RCC 7860 (cell line): ENCODE measurements around the gene CACTIN.
A peak's percentile ranks its signal among the peaks of the same experiment; 100 is the strongest.

Experiments used
- DNase-seq: peaks from one replicate; pipeline ENCODE4 v3.0.0-alpha.2; 2015; ENCODE audit warnings: low spot score
- FAIRE-seq: peaks from 2 replicates; lab custom pipeline; 2012; peaks lifted over from hg19 to GRCh38; lab: Jason Lieb, UNC

Gene CACTIN

DNA sequence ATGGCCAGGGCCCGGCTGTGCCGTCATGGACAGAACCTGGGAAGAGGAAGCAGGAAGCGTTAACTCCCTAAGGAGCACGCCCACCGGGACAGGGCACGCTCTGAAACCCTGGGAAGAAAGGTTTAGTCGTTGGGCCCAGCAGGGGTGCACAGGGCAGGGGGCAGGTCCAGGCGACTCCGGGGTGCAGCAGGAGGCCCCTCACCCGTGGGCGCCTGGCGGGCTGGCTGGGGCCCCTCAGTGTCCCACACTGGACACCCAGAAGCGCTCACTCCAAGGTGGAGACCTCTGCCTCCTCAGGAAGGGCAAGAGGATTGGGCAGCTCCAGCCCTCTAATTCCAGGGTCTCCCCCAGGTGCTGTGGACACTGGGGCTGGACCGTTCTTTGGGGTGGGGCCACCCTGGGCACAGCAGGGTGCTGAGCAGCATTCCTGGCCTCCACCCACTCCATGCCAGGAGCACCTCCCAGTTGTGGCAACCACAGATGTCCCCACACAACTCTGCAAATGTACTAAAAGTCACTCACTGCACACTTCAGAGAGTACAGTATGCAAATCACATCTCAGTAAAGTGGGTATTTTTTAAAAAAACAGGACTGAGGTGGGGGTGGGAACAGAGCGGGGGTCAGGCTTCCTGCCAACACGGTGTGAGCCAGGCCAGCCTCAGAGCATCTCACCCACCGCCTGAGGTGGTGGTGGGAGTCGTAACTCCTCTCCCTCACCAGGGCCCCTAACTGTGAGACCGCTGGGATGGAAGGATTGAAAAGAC lies 38.5 kb upstream of the CACTIN start:
- DNase-seq, result no peak
- no peak for FAIRE-seq

DNA sequence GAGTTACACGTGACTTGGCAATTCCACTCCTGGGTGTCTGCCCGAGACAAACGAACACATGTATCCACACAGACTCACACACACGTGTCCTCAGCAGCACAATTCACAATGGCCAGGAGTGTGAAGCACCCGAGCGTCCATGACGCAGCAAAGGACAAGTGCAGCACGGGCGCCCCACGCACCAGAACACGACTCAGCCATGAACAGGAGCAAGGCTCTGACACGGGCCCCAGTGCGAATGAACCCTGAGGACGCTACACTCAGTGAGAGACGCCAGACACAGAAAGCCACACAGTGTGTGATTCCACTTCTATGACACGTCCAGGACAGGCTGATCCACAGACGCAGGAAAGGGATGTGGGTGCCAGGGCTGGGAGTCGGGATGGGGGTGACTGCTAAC lies 37.2 kb upstream of the CACTIN start:
- DNase-seq, result no peak
- no peak for FAIRE-seq

DNA sequence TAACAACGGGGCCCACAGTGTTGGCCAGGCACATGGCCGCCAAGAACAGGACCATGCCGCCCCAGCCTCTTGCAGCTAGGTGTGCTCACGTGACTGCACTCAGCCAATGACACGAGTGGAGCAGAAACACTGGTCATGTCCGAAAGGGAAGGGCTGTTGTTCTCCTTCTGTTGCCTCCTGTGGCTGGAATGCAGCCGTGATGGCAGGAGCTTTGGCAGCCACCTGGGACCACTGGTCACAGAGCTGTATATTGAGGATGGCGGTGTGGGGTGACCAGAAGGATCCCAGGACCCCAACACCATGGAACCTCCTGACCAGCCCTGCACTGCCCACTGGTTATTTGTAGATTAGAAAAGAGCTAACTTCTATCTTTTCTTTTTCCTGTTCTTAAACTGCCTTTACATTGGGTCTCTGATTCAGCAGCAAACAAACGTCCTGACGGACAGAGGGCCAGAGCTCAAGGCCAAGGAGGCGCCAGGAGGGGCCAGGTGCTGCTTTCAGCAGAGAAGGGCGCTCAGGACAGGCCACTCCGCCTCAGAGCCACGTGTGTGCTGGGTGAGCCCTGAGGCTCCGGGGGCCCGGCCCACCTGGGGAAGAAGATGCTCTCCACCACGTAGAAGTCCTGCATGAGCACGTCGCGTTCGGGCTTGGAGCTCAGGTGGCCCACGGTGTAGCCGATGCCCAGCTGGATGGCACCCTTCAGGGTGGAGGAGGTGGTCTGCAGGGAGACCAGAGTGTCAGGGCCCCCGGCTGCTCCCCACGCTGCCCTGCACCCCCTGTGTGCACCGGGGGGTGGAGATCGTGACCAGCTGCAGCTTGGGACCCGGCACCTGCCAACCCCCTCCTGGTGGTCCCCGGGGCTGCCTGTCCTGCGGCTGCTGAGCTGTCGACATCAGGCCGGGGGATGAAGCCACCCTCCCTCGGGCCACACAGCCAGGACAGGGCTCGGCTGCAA lies 35.0 kb upstream of the CACTIN start:
- FAIRE-seq, result no peak

DNA sequence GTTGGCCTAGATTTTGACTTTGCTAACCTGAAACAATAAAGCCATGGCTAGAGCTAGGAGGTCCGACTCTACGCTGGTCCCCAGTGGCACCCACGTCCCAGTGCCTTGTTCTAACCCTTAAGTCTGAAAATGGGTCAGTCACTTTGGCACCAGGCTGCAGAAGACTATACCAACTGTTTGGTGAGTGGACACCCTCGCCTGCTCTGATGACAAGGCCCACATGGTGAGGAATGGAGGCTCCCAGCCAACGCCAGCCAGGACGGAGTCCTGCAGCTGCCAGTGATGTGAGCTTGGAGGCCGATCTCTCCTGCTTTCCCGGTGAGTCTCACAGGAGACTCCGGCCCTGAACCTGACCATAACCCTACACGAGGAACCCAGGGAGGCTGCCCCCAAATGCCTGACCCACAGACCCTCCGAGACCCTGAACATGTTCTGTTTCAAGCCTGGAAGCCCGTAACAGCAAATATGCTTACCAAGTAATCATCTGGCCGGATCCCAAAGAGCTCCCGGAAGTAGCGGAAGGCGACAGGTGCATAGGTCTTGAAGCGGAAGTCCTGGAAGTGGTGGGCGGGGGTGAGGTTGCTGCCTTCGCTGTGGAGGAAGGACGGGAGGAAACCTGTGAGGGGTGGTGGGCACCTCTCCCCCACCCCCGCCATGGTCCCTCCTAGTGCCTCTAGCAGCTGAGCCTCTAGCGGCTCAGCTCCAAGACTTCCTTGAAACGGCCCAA lies 34.1 kb upstream of the CACTIN start:
- FAIRE-seq, result no peak
- no peak for DNase-seq

More for the DNA sequence above, 35.0 kb upstream of the CACTIN start:
- DNase-seq, result no peak

DNA sequence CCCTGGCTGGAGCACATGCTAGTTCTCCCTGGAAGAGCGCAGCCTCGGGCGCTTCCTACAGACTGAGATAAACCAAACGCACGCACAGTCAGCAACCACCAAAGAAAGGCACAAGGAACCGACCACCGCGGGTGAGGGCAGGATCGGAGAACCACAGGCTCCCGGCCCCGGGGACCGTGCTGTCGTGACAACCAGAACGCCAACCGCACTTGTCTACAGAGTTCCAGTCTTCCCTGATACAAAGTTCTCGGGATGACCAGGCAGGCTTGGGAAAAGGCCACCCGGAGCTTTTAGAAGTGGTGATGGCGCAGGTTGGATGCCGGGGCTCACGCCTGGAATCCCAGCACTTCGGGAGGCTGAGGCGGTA lies 33.1 kb upstream of the CACTIN start:
- DNase-seq (no peak), FAIRE-seq (no peak)

DNA sequence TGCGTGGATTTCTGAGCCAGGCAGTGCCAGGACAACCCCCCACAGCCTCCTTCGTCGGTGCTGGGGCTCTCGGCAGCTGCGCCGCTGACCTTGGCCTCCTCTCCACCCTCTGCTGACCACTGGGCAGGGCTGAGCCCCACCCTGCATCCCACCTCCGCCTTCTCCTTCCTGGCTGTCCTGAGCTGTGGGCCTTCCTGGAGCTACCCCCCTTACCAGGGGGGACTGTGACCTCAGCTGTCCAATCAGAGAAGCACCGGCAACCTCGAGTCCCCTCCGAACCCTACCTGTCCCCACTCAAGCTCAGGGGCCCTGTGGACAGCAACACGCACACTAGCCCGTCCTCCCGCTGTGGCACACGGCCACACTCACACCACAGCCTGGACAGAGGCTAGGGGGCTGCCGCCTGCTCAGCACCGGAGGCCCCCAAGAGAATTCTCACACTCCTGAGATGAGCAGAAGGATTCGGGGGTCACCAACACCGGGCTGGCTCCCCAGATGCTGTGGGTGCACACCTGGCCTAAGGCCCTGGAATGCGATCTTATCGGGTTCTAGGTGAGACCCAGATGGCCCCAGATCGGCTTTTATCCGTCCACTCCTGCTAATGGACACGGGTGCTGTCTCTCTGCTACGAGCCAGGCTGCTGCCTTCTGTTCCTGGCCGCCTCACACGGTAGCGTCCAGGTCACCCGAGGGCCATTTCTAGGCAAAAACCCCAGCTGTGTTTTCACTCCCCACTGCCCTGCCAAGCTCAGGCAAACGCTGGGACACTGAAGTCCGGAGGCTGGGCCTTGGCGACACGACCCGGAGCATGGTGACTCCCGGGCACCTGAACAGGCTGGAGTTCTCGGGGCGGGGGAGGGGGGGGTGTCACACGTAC lies 32.5 kb upstream of the CACTIN start:
- no peak for FAIRE-seq

DNA sequence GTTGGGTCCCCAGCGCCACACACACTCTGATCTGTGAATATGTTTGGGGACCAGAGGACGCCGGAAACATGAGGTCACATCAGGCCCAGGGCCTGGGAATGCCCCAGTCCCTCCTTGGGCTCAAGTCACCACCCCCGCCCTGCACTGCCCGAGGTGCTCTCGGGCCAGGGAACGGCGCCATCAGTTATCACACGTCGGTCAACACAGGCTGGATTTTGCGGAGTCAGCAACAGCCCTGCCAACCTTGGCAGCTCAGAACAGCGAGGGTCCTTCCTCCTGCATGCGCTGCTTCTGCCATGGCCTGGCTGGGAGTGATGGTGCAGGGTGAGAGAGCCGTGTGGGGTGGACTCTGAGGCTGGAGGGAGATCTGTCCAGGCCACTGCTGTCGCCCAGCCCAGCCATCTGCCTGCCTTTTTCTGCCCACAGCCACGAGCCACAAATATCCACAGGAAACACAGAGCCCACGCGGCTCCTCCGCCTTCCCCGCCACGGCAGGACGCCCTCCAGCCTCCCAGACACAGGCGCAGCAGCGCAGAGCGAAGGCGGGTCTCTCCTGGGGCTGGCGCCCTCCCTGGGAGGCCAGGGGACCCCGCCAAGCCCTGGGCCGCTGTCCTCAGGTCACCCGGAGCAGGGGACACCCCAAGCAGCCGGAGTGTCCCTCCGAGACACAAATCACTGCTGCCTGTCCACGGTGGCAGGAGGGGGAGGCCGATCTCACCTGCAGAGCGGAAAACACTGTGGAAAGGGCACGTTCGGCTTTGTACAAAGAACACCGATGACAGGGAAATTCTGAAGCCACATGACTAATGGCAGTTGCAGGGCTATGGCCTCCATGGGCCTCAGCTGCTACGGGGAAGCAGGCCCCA lies 31.6 kb upstream of the CACTIN start:
- FAIRE-seq, result no peak
- no peak for DNase-seq

More for the DNA sequence above, 32.5 kb upstream of the CACTIN start:
- no peak for DNase-seq

DNA sequence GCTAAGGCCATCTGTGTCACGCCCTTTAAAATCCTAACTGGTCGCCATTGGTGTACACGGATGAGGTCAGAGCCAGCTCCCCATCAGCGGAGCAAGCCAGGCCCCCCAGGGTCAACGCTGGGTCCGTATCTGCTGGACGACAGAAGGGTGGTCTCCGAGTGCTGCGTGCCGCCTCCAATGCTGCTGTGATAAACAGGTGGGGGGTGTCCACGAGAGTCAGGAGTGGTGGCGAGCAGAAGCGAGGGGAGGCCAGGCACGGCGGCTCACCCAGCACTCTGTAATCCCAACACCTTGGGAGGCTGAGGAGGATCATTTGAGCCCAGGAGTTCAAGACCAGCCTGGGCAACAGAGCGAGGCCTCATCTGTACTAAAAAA lies 30.8 kb upstream of the CACTIN start:
- no peak for DNase-seq

DNA sequence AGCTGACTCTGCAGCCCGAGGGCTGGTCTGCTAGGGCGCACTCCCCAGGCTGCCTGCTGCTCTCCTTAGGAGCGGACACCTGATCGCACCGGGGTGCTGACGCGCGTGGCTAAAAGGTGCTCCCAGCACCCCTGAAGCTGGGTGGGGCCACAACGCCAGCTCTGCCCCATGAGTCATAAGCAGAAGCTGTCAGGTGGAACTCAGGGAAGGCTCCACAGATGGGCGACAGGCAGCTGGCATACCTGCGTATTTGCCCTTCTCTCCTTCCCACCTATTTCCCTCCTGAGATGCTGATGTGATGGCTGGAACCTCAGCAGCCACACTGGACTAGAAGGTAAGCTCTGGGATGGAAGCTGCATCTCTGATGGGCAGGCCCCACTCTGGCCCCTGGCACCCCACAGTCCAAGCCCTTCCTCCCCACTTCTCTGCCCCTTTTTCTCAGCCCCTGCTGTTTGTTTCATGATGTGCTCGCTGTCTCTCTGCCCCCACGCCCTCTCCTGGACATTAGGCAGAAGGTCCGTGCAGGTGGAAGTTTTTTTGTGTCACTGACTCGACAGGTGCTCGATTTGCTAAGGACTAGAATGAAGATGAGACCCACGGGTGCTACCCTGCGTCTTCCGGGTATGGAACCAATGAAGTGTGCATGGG lies 30.3 kb upstream of the CACTIN start:
- DNase-seq, result no peak

More for the DNA sequence above, 30.8 kb upstream of the CACTIN start:
- no peak for FAIRE-seq

DNA sequence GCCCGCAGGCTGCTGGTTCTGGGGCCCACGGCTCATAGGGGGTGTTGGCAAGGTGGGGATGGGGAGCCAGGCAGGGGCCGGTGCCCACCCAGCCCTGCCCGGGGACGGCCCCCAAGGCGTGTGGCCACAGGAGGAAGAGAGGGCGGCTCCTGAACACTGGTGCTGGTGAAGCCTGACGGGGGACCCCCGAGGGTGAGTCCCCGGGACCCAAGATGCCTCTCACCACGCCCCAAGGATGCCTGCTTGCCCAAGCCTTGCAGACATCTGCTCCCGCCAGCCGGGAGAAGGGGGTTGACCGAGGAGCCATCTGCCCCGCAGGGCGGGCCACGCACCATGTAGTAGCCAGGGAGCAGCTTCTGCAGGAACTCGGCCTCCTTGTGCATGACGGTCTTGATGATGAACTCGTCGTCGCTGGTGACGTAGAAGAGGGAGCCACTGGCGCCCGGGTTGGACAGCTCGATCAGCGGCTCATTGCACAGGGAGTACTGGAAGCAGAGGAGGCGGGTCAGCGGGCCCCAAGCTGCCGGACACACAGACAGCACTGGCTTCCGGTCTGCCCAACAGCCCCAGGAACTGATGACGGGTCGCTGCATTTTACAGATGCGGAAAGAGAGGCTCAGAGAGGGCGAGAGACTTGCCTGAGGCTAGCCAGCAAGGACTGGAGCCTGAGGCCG lies 29.6 kb upstream of the CACTIN start:
- DNase-seq (no peak), FAIRE-seq (no peak)

More for the DNA sequence above, 30.3 kb upstream of the CACTIN start:
- no peak for FAIRE-seq

DNA sequence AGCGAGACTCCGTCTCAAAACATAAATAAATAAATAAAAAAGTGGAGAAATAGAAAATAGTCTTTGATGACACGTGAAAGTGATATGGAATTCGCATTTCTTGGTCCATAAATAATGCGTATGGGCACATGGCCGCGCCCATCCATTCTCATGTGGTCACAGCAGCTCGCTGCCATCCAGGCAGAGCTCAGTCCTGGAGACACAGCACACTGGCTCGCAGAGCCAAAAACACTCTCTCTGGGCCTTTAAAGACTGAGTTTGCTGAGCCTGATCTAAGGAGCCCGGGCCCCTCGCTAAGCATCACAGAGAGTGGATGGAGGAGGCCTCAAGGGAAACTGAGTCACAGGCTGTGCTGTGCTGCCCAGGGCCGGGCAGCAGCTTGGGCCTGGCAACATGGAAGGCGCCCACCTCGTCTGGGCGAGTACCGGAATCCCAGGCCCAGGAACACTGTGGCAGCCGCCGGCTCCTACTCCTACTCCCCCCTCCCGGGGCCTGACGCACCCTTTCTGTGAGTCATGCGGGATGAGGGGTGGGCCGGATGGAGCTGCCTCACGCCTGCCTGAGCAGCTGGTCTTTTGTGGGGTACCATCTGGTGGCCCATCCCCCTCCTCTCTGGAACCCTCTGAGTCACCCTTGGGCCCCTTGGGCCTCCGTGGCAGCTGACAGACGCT lies 28.9 kb upstream of the CACTIN start:
- FAIRE-seq (no peak), DNase-seq (peak; percentile 8)

DNA sequence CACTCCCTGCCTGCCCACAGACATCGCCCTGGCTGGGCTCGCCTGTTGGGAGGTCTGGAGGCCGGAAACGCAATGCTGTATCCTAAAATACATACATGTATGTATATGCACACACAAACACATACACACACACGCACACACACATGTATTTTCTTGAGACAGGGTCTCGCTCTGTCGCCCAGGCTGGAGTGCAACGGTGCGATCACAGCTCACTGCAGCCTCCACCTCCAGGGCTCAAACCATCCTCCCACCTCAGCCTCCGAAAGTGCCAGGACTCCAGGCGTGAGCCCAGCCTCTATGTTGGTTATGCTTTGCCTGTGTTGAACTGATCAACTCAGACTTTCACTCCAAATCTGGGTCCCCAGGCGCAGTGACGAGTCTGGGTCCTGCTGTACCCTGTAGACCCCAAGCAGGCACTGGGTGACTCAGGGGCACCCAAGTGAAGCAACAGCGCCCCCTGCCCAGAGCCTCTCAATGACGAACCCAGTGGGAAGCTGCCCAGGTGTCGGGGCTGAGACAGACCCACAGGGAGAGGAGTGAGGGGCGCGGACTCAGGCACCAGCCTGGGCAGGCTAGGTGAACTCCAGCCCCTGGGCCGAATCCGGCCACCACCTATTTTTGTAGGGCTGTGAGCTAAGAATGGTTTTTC lies 27.4 kb upstream of the CACTIN start:
- DNase-seq (no peak), FAIRE-seq (no peak)

DNA sequence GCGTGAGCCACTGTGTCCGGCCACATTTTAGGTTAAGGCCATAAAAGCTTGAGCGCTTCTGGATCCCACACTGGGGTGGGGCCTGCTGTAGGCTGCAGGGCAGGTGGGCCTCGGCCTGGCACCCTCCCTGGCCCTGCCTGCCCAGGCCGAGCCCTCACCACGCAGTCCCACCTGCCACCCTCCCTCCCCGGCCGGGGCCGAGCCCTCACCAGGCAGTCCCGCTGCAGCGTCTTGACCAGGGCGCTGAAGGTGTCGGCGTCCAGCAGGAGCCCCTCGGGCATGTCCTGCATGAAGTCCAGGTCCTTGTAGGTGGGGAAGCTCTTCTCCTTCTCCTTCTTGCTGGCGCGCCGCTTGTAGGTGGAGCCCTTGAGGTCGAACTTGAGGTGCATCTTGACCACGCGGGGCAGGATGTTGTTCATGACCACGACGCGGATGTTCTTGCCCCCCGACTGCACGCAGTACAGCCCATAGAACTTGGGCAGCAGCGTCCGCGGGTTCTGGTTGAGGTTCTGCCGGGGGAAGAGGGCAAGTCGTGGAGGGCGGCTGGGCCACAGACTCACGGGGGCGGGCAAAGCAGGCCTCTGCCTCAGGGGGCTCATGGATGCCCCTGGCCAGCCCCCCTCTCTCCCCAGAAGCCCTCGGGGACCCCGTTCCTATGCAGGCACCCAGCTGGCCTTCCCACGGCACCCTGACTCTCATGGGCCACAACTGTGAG lies 26.6 kb upstream of the CACTIN start:
- no peak for FAIRE-seq
- DNase-seq, result no peak

DNA sequence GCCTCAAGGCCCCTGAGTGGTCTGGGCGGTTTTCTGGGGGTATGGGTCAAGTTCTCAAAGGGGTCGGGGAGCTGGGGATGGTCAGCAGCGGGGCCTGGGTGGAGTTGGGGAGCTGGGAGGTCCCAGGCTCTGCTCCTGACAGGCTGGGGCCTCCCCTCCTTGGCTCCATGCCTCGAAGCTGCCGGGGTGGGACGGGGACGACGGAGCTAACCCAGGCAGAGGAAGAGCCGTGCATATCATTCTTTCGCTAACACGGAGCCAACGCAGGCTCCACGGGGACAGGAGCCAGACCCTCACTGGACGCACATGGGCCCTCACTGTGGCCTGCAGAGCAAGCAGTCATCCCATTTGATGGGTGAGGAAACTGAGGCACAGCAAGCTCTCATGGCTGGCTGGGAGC lies 25.8 kb upstream of the CACTIN start:
- DNase-seq, result no peak
- FAIRE-seq, result no peak

DNA sequence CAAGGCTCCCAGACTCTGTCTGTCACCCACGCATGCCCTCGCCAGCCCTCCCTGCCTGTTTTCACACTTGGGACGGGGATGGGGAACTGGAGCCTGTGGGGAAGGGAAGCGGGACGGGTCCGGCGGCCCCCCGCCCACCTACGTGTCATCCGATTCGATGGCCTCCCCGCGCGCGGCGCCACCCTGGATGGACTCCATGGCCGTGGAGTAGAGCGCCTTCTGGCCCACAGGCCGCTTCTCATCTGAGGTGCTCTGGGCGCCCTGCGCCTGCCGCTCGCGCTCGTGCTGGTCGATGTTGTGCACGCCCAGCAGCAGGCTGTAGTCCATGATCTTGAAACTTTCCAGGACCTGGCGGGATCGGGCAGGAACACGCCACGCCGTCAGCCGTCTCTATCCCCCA lies 25.1 kb upstream of the CACTIN start:
- FAIRE-seq (no peak), DNase-seq (no peak)

DNA sequence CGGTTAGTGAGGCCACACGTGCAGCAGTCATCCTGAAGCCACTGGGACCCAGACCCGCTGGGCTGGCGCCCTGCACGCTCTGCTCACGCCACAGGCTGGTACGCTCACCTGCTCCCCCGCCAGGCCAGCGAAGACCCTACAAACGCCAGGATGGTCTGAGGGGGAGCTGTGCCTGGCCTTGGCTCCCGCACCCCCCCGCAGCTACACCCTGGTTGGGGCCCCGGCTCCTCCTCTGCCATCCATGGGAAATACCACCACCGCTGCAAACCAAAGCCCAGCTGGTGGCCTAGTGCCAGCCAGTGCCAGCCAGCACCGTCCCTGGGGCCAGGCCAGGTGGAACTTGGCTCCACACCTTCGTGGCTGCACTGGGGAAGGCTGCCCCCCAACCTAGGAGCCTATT lies 23.3 kb upstream of the CACTIN start:
- no peak for FAIRE-seq
- DNase-seq, result no peak
